ENCODE results near the gene SLC27A3. TPM values are rescaled to one million over a fixed set of nuclear protein-coding genes. Genes with fewer than 3 reads are reported as not detected.
"Not testable (repeated sequence)": the region's sequence is repeated elsewhere in the genome, so short reads cannot be mapped to it uniquely, and the experiment has no call there.

Gene SLC27A3
- total RNA-seq, 2 experiments from 2014 or later, result 11.2 to 12.1 TPM

- ChIA-PET CTCF (no interaction called here), POLR2A (no interaction called here)
Observed at GRCh38 chr1:153752571-153753195, 22.5 kb upstream of the SLC27A3 start.

- CTCF ChIA-PET, result no interaction called here
- POLR2A ChIA-PET, result no interaction called here
Observed at GRCh38 chr1:153754266-153754665, 20.9 kb upstream of the SLC27A3 start.

- POLR2A ChIA-PET, result no interaction called here
- CTCF ChIA-PET, result no interaction called here
Observed at GRCh38 chr1:153760440-153760839, 14.8 kb upstream of the SLC27A3 start.

- ChIA-PET POLR2A (no interaction called here), CTCF (interaction anchor here (1.0 kb wide), 2 partner anchors 85 to 133 kb away, joined by 3 to 4 read pairs; partner anchors contain the start of gene NPR1)
Observed at GRCh38 chr1:153763365-153764225, 11.6 kb upstream of the SLC27A3 start.

- ChIA-PET CTCF (no interaction called here), POLR2A (no interaction called here)
Observed at GRCh38 chr1:153764310-153764709, 10.9 kb upstream of the SLC27A3 start.

GRCh38 chr1:153766663-153767062 is 8.5 kb upstream of the SLC27A3 start:
- CTCF ChIA-PET, result interaction anchor here (0.7 kb wide), 1 partner anchor 256 kb away, joined by 7 read pairs; no protein-coding TSS in a partner anchor
- POLR2A ChIA-PET, result not testable (repeated sequence)

GRCh38 chr1:153767519-153767918 is 7.7 kb upstream of the SLC27A3 start:
- ChIA-PET POLR2A (no interaction called here), CTCF (no interaction called here)

GRCh38 chr1:153768316-153769181 is 6.7 kb upstream of the SLC27A3 start:
- ChIA-PET CTCF (interaction anchor here (0.5 kb wide), 1 partner anchor 35 kb away, joined by 3 read pairs; no protein-coding TSS in a partner anchor), POLR2A (no interaction called here)

GRCh38 chr1:153769221-153769620 is 6.0 kb upstream of the SLC27A3 start:
- ChIA-PET POLR2A (no interaction called here), CTCF (interaction anchor here (0.5 kb wide), 1 partner anchor 36 kb away, joined by 3 read pairs; no protein-coding TSS in a partner anchor)

GRCh38 chr1:153770797-153771196 is 4.4 kb upstream of the SLC27A3 start:
- CTCF ChIA-PET, result no interaction called here
- POLR2A ChIA-PET, result no interaction called here

GRCh38 chr1:153771261-153771660 is 3.9 kb upstream of the SLC27A3 start:
- CTCF ChIA-PET, result no interaction called here
- POLR2A ChIA-PET, result no interaction called here

GRCh38 chr1:153771841-153772593 is 3.2 kb upstream of the SLC27A3 start:
- POLR2A ChIA-PET, result interaction anchor here (0.6 kb wide), 1 partner anchor 11 kb away, joined by 7 read pairs; no protein-coding TSS in a partner anchor

GRCh38 chr1:153773096-153773921 is 1.9 kb upstream of the SLC27A3 start:
- POLR2A ChIA-PET, result no interaction called here
- CTCF ChIA-PET, result interaction anchor here (0.8 to 1.1 kb wide), 2 partner anchors 8 to 1118 kb away, joined by 3 to 4 read pairs; no protein-coding TSS in a partner anchor

More at GRCh38 chr1:153771841-153772593, 3.2 kb upstream of the SLC27A3 start:
- CTCF ChIA-PET, result interaction anchor here (1.1 kb wide), 1 partner anchor 10 kb away, joined by 4 read pairs; no protein-coding TSS in a partner anchor

- ChIA-PET CTCF (interaction anchor here (0.8 to 1.5 kb wide), 2 partner anchors 15 to 1117 kb away, joined by 3 read pairs; no protein-coding TSS in a partner anchor), POLR2A (no interaction called here)
Observed at GRCh38 chr1:153774026-153774595, 1.1 kb upstream of the SLC27A3 start.

GRCh38 chr1:153775458-153776327 is 486 bp downstream of the SLC27A3 start:
- POLR2A ChIA-PET, result interaction anchor here (0.6 to 0.8 kb wide), 3 partner anchors 30 to 240 kb away, joined by 3 read pairs; partner anchors contain the start of gene RAB13
- CTCF ChIA-PET, result interaction anchor here (1.5 kb wide), 2 partner anchors 14 to 215 kb away, joined by 3 read pairs; partner anchors contain the start of gene RPS27

- POLR2A ChIA-PET, result interaction anchor here (0.6 kb wide), 1 partner anchor 239 kb away, joined by 3 read pairs; no protein-coding TSS in a partner anchor
- CTCF ChIA-PET, result interaction anchor here (1.5 kb wide), 1 partner anchor 214 kb away, joined by 3 read pairs; the partner anchor contains the start of gene RPS27
Observed at GRCh38 chr1:153776352-153776751, 1.1 kb downstream of the SLC27A3 start.

Measured in activated CD8-positive, alpha-beta memory T cell treated with anti-CD3 and anti-CD28 coated beads for 36 hours (primary cell).